Activated CD4-positive, alpha-beta T cell treated with anti-CD3 and anti-CD28 coated beads, Interleukin-2, amount 50 U/mL, for 4 hours (primary cell): ENCODE measurements around the gene RIBC2.
"Not testable (repeated sequence)": the region's sequence is repeated elsewhere in the genome, so short reads cannot be mapped to it uniquely, and the experiment has no call there.

Source experiments
- DNase-seq, 2 experiments: peaks; one replicate each; pipeline ENCODE4 v3.0.0-alpha.2; 2020

RIBC2 gene

GRCh38 chr22:45413368-45414211 is at the start of gene RIBC2, which contains the start of gene SMC1B:
Gene RIBC2 (plus strand): TSS chr22:45413693. CDS start chr22:45413887, 194 bp downstream.
Gene SMC1B (minus strand): TSS chr22:45413599. CDS start chr22:45413567, 32 bp downstream.
- peak; percentile 69 to 75 for DNase-seq

- no peak for DNase-seq
These were observed 46.8 kb upstream of the RIBC2 start for GRCh38 chr22:45366713-45367112.

- not testable (repeated sequence) for DNase-seq
These were observed 39.9 kb upstream of the RIBC2 start for GRCh38 chr22:45373592-45373991.

- DNase-seq, result no peak
These were observed 37.5 kb upstream of the RIBC2 start for GRCh38 chr22:45376009-45376408.

GRCh38 chr22:45376703-45377102 is 36.8 kb upstream of the RIBC2 start:
- no peak for DNase-seq

GRCh38 chr22:45381348-45381747 is 32.1 kb upstream of the RIBC2 start:
- DNase-seq, result no peak

GRCh38 chr22:45389546-45389945 is 23.9 kb upstream of the RIBC2 start:
- DNase-seq, result no peak

- no peak for DNase-seq
These were observed 15.7 kb upstream of the RIBC2 start for GRCh38 chr22:45397806-45398205.

- no peak for DNase-seq
These were observed 15.3 kb upstream of the RIBC2 start for GRCh38 chr22:45398214-45398613.

GRCh38 chr22:45399712-45400445 is 13.6 kb upstream of the RIBC2 start:
- no peak for DNase-seq

GRCh38 chr22:45402466-45402985 is 11.0 kb upstream of the RIBC2 start:
- no peak for DNase-seq

GRCh38 chr22:45407793-45408192 is 5.7 kb upstream of the RIBC2 start:
- DNase-seq, result no peak

GRCh38 chr22:45413013-45413367 is 503 bp upstream of the RIBC2 start:
- DNase-seq, result no peak

GRCh38 chr22:45418056-45418769 is 4.7 kb downstream of the RIBC2 start:
- no peak for DNase-seq

GRCh38 chr22:45418770-45419138 is 5.3 kb downstream of the RIBC2 start:
- no peak for DNase-seq

- DNase-seq, result no peak
These were observed 6.5 kb downstream of the RIBC2 start for GRCh38 chr22:45420011-45420410.

GRCh38 chr22:45420539-45420938 is 7.0 kb downstream of the RIBC2 start:
- DNase-seq, result no peak

GRCh38 chr22:45421349-45422055 is 8.0 kb downstream of the RIBC2 start:
- DNase-seq, result no peak

GRCh38 chr22:45422237-45422983 is 8.9 kb downstream of the RIBC2 start:
- DNase-seq, result no peak

- DNase-seq, result no peak
These were observed 10.0 kb downstream of the RIBC2 start for GRCh38 chr22:45423524-45423923.

GRCh38 chr22:45424241-45424731 is 10.8 kb downstream of the RIBC2 start:
- no peak for DNase-seq

GRCh38 chr22:45425101-45425500 is 11.6 kb downstream of the RIBC2 start:
- no peak for DNase-seq
